ENCODE results near the gene SRGAP2C. TPM values are rescaled to one million over a fixed set of nuclear protein-coding genes. Genes with fewer than 3 reads are reported as not detected.

SRGAP2C gene
- total RNA-seq, 1 donor from 2014 or later = 65.3 TPM

DNA sequence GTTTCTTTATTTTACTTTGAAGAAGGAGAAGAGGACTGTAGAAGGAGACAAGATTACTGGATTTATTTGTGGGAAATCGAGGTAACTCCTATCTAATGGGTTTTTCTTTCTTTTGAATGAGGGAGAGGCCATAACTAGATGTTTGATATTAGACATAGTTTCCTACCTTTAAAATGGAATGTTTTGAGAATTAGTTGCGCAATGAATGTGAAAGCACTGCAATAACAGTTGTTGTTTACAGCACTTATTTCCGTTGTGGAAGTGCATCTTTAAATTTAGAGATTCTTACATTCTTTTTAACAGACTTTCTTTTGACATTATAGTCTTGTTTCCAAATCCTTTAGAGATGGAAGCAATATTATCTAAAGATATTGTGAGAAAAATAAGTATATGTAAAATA, 229.0 kb downstream of the SRGAP2C start:
- Mint-ChIP-seq H3K27ac (ENCODE audit: unreplicated experiment) (no peak overlapping the region), H3K27me3 (ENCODE audit: low read depth, unreplicated experiment) (no peaks in the 10 kb centered on the region), H3K4me1 (ENCODE audit: low read depth, unreplicated experiment) (peaks cover 15% of the 10 kb centered on the region), H3K36me3 (ENCODE audit: low read depth, unreplicated experiment) (peaks cover 2% of the 10 kb centered on the region), H3K9me3 (ENCODE audit: unreplicated experiment) (no peaks in the 10 kb centered on the region), H3K4me3 (ENCODE audit: unreplicated experiment) (no peak overlapping the region)
- FAIRE-seq (no peak), DNase-seq (ENCODE audit: low read depth) (no peak)
- no peaks in the 10 kb centered on the region for H3K79me2 ChIP-seq (ENCODE audit: insufficient read depth, low read length)
- H3K9ac ChIP-seq (ENCODE audit: low read length) = no peak overlapping the region
- H3K36me3 ChIP-seq (ENCODE audit: insufficient read depth, low read length) = no peaks in the 10 kb centered on the region
- H3K4me1 ChIP-seq (ENCODE audit: insufficient read depth, low read length) = no peaks in the 10 kb centered on the region
- TF ChIP-seq CTCF (IDR thresholded peaks at IDR 0.05; ENCODE audit: insufficient read depth, low read depth, low read length) (no peak), EZH2 (IDR thresholded peaks at IDR 0.05; ENCODE audit: insufficient read depth, low read length) (no peak)
- H3K9me3 ChIP-seq (ENCODE audit: insufficient read depth, low read depth, low read length) = no peaks in the 10 kb centered on the region
- H3K4me2 ChIP-seq (ENCODE audit: low read length) = no peak overlapping the region
- no peak overlapping the region for H3K4me3 ChIP-seq (ENCODE audit: insufficient read depth, low read depth, low read length)
- no peaks in the 10 kb centered on the region for H3K27me3 ChIP-seq (ENCODE audit: insufficient read depth, low read length)
- H4K20me1 ChIP-seq (ENCODE audit: insufficient read depth, low read length) = no peaks in the 10 kb centered on the region
- H2AFZ ChIP-seq (ENCODE audit: low read depth, low read length) = no peak overlapping the region
- H3K27ac ChIP-seq (ENCODE audit: low read depth, low read length) = no peak overlapping the region

GRCh38 chr1:121414905-121415304, 230.1 kb downstream of the SRGAP2C start:
- no peak overlapping the region for H3K27ac ChIP-seq (ENCODE audit: low read depth, low read length)
- no peak for DNase-seq (ENCODE audit: low read depth)
- Mint-ChIP-seq H3K27me3 (ENCODE audit: low read depth, unreplicated experiment) (no peaks in the 10 kb centered on the region), H3K4me1 (ENCODE audit: low read depth, unreplicated experiment) (peaks cover 15% of the 10 kb centered on the region), H3K27ac (ENCODE audit: unreplicated experiment) (peak overlapping the region; percentile 30), H3K36me3 (ENCODE audit: low read depth, unreplicated experiment) (peaks cover 2% of the 10 kb centered on the region), H3K9me3 (ENCODE audit: unreplicated experiment) (no peaks in the 10 kb centered on the region), H3K4me3 (ENCODE audit: unreplicated experiment) (no peak overlapping the region)
- H3K27me3 ChIP-seq (ENCODE audit: insufficient read depth, low read length) = no peaks in the 10 kb centered on the region
- H3K79me2 ChIP-seq (ENCODE audit: insufficient read depth, low read length) = no peaks in the 10 kb centered on the region
- H3K9ac ChIP-seq (ENCODE audit: low read length) = no peak overlapping the region
- no peaks in the 10 kb centered on the region for H3K9me3 ChIP-seq (ENCODE audit: insufficient read depth, low read depth, low read length)
- TF ChIP-seq CTCF (IDR thresholded peaks at IDR 0.05; ENCODE audit: insufficient read depth, low read depth, low read length) (no peak), EZH2 (IDR thresholded peaks at IDR 0.05; ENCODE audit: insufficient read depth, low read length) (no peak)
- no peak overlapping the region for H2AFZ ChIP-seq (ENCODE audit: low read depth, low read length)
- H3K36me3 ChIP-seq (ENCODE audit: insufficient read depth, low read length) = no peaks in the 10 kb centered on the region
- H4K20me1 ChIP-seq (ENCODE audit: insufficient read depth, low read length) = no peaks in the 10 kb centered on the region
- FAIRE-seq = no peak
- no peaks in the 10 kb centered on the region for H3K4me1 ChIP-seq (ENCODE audit: insufficient read depth, low read length)
- no peak overlapping the region for H3K4me3 ChIP-seq (ENCODE audit: insufficient read depth, low read depth, low read length)
- H3K4me2 ChIP-seq (ENCODE audit: low read length) = no peak overlapping the region

DNA sequence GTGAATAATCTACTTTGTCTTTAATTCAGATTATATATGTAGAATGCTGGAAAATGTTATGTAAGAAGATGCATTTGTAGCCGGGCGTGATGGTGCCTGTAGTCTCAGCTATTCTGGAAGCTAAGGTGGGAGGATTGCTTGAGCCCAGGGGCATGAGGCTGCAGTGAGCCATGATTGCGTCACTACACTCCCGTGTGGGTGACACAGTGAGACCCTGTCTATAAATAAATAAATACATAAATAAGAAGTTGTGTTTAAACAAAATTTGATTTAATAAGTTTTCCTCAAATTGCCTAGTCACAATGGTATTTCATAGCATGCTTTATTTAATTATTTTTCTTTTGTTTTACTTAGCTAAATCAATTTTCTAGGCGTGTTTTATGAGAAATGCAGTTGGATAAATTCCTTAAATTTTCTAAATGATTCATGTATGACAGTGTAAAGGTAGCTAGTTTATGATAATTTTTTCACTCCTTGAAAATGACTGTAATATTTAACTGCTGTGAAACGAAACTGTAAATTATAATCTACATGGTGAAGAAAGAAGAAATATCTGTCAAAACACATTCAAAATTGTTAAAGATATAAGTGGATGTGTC, 232.6 kb downstream of the SRGAP2C start:
- H3K4me1 ChIP-seq (ENCODE audit: insufficient read depth, low read length) = no peaks in the 10 kb centered on the region
- H3K4me2 ChIP-seq (ENCODE audit: low read length) = no peak overlapping the region
- TF ChIP-seq CTCF (IDR thresholded peaks at IDR 0.05; ENCODE audit: insufficient read depth, low read depth, low read length) = no peak
- TF ChIP-seq EZH2 (IDR thresholded peaks at IDR 0.05; ENCODE audit: insufficient read depth, low read length) = no peak
- no peak overlapping the region for H3K9ac ChIP-seq (ENCODE audit: low read length)
- H3K9me3 ChIP-seq (ENCODE audit: insufficient read depth, low read depth, low read length) = no peaks in the 10 kb centered on the region
- Mint-ChIP-seq H3K27me3 (ENCODE audit: low read depth, unreplicated experiment) (no peaks in the 10 kb centered on the region), H3K36me3 (ENCODE audit: low read depth, unreplicated experiment) (peaks cover 2% of the 10 kb centered on the region), H3K9me3 (ENCODE audit: unreplicated experiment) (no peaks in the 10 kb centered on the region), H3K4me3 (ENCODE audit: unreplicated experiment) (no peak overlapping the region), H3K4me1 (ENCODE audit: low read depth, unreplicated experiment) (peaks cover 15% of the 10 kb centered on the region), H3K27ac (ENCODE audit: unreplicated experiment) (no peak overlapping the region)
- no peak overlapping the region for H3K4me3 ChIP-seq (ENCODE audit: insufficient read depth, low read depth, low read length)
- FAIRE-seq = no peak
- H3K79me2 ChIP-seq (ENCODE audit: insufficient read depth, low read length) = no peaks in the 10 kb centered on the region
- no peaks in the 10 kb centered on the region for H3K27me3 ChIP-seq (ENCODE audit: insufficient read depth, low read length)
- H3K27ac ChIP-seq (ENCODE audit: low read depth, low read length) = no peak overlapping the region
- DNase-seq (ENCODE audit: low read depth) = peak; percentile 5
- no peak overlapping the region for H2AFZ ChIP-seq (ENCODE audit: low read depth, low read length)
- H3K36me3 ChIP-seq (ENCODE audit: insufficient read depth, low read length) = no peaks in the 10 kb centered on the region
- H4K20me1 ChIP-seq (ENCODE audit: insufficient read depth, low read length) = no peaks in the 10 kb centered on the region
